Activated CD4-positive, alpha-beta T cell treated with anti-CD3 and anti-CD28 coated beads, Interleukin-2, amount 50 U/mL, for 4 hours (primary cell): ENCODE data around the gene PPP1R13B.
"Not testable (repeated sequence)": the region's sequence is repeated elsewhere in the genome, so short reads cannot be mapped to it uniquely, and the experiment has no call there.

Experiments used
- DNase-seq, 2 experiments: peaks; one replicate each; pipeline ENCODE4 v3.0.0-alpha.2; 2020

The PPP1R13B gene

DNA sequence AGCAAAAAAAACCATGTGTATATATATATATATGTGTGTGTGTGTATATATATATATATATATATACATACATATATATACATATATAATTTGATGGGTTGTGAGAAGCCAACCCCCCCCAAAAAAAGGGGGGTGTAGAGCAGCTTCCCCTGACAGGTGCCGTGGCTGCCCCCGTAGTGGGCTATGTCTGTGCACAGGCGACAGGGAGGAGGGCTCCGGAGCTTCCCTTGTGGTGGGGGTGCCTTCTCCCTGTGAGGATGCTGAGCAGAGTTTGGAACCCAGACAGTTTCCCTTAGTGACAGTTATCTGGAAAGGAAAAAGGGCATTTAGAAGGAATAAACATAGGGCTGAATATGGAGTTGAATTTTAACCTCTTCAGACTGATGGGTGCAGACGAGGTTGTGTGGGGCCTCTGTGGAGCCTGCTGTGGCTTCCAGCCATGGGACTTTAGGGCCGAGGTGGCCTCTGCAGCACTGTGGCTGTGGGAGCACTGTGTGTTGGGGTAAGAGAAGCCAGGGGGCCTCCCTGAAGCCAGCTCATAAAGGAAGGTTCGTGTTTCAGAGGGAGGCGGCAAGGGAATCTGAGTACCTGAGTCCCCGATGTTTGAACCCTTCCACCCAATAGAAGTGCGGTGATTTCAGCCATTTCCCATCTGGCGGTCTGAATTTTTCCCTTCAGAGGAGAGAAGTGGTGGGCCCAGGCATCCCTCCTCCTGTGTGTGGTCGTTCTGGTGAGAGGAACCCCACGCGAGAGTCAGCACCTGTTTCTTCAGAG is 151.9 kb downstream of the PPP1R13B start:
- DNase-seq = no peak

DNA sequence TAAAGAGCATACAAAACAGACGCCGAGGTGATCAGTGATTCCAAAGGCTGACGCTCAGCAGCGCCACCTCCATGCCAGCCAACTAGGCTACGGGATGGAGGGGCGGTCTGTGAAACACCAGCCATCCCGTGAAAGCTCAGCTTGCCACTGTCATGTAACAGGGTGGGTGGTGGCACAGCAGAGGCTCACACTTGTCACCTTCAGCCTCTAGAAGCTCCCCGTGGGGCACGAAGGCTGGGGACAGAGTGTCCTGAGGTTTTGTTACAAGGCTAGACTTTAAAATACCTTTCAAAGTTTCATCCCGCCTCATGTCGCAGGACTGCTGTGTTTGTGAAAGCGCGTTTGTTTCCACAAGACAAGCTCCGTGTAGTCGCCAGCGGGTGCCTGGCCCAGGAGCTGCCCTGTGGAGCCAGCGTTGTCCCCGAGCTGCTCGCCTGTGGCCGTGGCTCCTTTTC is 152.8 kb downstream of the PPP1R13B start:
- DNase-seq = no peak

DNA sequence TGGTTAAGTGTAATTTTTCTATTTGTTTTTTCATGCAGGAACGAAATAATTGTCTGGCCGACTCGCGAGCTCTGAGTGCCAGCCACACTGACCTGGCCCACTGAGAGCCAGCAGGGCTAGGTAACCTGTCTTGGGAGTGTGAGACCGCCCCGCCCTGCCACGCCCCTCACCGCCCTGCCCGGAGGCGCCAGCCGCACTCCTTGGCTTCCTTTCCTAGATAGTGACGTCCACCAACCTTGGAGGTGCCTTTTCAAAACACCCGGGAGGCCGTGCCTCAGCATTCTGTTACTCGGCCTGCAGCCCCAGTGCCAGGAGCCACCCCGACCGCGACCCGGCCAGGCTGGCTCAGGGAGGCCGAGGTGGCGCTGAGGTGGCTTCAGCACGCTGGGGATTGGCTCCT is 153.9 kb downstream of the PPP1R13B start:
- DNase-seq = no peak

DNA sequence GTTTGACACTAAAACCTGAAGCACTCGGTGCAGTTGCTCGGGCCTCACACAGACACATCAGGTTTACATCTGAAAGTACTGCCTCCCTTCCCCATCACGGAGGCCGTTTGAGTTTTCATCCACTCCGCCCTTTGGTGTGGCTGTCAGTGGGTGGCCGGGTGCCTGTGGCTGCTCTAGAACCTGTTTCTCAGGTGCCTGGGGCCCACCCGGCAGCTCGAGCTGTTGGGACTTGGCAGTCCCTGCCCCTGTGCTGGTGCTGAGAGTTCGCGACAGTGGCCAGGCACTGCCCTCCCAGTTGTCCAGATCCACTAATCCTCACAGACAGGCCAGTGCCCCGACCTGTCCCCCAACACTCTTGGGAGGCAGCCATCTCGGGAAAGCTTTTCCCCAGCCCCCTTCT is 154.5 kb downstream of the PPP1R13B start:
- DNase-seq = no peak

DNA sequence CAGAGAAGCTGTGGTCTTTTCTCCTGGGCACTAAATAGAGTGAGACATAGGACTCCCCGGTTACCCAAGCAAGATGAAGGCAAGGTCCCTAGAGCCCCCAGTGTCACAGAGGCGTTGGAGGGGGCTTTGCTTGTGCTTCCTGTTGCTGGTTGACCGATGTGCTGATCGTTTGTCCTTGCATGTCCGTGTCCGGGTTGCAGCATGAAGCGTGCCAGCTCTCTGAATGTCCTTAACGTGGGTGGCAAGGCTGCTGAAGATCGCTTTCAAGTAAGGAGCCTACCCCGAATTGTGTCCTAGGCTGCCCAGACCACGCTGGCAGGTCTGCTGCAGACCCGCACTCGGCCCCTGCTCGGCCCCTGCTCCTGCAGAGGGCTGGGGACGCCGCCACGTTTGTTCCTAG is 155.2 kb downstream of the PPP1R13B start:
- DNase-seq = no peak

DNA sequence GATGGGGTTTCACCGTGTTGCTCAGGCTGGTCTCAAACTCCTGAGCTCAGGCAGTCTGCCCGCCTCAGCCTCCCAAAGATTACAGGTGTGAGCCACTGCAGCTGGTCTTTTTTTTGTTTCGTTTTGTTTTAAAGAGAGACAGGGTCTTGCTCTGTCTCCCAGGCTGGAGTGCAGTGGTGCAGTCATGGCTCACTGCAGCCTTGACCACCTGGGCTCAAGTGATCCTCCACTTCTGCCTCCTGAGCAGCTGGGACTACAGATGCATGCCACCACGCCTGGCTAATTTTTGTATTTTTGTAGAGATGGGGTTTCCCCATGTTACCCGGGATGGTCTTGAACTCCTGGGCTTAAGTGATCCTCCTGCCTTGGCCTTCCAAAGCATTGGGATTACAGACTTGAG is 155.7 kb downstream of the PPP1R13B start:
- not testable (repeated sequence) for DNase-seq

DNA sequence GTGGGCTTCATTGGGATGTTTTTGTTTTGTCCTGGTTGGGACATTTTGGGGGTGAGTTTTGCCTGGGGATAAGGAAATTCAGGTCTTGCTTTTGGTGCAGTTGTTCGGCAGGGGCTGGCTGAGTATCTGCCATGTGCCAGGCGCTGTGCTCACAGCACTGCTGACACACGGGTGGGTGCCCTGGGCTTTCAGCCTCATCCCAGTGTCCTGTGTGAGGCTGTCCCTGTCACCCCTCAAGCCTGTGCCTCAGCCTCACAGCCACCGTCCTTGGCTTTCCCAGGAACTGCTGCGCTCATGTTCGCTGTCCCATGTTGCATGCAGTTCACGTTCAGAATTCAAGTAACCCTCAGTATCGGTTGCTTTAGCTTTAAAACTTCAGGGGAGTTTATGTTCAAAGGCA is 157.0 kb downstream of the PPP1R13B start:
- DNase-seq = no peak

DNA sequence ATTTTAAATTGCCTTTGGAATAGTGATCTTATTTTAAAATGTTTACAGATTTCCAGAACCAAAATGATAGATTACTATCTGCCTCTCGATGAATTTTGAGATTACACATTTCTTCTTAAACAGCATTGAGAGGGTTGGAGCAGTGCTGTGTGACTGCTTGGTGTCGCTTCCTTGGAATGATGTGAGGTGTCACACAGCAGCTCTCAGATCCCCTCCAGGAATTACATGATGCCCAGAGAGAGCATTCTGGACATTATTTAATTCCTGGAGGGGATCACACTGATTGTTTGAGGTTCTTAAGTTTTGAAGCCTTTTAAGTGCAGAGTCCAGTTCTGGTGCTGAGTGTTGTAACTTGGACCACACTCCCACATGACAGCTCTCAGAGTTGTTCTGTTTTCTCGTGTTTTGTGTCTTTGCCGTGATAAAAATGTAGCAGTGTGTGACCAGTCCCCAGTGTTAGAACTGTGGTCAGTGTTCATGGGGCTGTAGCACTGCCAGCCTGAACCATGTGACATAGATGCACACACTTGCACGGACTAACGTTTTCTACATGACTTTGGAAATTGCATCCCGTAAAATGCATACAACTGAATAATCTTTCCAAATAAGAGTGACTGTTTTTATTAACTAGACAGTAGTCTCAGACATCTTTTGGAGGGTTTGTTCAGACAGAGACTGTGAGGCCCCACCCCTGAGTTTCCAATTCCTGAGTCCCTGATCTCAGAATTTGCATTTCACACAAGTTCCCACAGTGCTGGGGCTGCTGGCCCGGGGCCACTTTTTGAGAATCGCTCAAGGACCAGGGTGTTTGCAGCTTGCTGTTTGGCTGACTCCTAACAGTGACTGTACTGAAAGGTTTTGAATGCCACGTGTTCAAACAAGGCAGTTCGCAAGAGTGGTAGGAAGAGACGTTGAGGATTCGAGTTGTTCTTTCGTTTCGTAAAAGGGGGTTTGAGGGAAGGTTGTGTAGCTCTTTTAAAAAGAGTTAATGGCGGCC is 158.2 kb downstream of the PPP1R13B start:
- no peak for DNase-seq

DNA sequence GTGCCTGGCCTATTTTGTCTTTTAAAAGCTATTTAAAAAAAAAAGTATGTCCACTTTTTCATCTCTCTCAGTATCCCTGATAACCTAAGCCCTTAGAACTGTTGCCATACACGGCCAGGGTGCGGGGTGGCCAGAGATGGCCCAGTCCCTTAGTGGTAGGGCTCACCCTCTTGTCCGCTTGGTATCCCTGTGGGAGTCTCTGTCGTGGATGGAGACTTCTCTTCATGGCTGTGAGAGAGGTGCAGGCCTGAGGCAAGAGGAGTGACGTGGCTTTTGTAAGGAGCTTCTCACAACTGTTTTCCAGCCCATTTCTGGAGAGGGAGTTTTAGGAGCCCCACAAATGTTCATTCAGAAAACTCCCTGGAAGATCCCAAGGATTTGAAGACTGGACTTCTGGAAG is 158.9 kb downstream of the PPP1R13B start:
- no peak for DNase-seq

DNA sequence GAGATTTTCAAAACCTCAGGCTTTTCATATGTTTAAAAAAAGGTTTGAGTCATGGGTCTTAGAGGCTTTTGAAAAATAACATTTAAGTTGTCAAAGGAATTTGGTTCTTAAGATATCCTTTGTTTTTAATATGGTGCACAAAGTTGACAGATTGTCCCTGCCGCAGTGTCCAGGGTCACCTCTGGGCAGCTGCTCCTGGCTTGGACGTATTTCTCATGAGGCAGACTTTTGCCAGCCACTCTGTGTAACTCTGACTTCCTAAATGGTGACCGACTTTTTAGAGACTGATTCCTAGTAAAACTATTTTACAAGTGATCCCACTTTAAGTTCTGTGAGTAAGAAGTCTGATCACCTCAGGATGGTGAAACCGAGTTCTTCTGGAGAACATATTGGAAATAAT is 159.7 kb downstream of the PPP1R13B start:
- no peak for DNase-seq

DNA sequence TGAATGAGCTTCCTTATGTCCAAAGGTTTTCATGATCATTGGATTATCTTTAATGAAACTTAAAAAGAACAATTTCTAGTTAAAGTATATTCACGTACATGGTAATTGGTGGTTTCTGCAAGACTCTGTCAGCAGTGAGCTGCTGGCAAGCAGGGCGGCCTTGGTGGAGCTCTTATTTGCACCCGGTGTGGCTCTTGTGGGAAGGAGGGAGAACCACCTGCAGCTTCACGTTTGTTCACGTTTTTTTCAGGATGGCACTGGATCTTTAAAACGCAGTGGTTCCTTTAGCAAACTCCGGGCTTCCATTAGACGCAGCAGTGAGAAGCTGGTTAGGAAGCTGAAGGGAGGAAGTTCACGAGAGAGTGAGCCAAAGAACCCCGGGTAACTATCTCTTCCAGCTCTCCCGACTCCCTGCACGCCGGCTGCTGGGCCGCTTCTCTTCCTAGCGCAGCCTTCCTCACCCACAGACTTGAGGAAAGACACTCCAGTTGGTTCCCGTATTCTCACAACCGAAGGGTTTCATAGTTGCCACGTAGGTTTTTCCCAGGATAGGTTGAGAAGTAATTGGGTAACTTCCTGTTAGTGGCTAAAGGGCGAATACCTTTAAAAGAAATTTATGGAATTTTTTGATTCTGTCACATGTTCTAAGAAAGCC is 160.4 kb downstream of the PPP1R13B start:
- no peak for DNase-seq

DNA sequence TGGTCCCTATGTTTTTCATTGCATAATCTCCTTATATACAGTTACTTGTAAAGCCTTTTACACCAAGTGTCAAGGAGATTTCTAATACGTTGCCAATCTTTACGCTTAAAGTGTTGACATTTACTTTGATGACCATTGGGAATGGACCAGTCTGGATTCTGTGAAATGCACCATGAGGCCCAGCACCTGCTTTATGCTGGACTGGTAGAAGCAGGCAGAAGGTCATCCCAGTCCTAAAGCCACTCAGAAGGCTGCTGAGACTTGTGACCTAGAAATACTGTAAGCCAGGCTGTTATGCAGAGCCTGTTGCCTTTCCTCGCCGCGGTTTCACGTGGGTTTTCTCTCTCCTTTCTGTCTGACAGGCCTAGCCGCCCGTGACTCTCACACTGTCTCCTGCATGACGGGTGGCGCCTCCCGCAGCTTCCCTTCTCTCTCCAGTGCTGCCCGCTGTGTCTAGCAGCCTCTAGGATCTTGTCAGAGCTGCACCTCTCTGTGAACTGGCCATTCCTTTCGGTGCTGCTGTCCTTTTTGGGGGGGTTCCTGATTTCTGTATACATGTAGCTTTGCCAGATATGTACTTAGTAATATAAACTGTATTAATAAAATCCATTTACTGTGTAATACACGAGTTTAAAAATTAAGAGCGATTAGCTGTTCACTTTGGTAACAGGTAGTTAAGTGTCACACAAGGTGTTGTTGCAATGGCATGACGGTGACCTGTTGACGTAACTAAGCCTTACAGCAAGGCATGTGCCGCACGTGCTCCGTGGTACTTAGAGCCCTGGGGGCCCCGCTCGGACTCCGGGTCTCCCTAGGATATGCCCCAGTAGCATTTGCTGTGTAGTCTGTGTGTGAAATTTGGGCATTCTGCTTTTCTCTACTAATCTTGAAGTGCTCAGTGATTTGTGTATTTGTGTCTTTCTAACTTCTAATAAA is 161.8 kb downstream of the PPP1R13B start:
- no peak for DNase-seq

DNA sequence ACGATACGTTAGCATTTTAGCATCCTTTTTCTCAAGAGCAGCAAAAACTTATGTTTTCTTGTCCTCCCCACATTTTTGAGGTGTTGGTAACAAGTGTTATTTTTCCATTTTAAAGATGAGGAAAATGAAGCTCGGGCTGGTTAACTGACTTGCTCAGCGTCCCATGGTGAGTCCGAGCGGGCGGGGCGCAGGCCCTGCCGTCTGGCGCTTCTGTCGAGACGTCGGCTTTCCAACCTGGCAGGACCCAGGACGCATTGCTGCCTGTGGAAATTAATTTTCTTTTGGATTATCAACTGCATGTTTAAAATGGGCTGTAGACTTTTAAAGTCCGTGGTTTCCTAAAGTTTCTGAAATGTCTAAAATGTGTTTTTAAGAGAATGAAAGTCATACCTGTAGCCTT is 162.5 kb downstream of the PPP1R13B start:
- no peak for DNase-seq

DNA sequence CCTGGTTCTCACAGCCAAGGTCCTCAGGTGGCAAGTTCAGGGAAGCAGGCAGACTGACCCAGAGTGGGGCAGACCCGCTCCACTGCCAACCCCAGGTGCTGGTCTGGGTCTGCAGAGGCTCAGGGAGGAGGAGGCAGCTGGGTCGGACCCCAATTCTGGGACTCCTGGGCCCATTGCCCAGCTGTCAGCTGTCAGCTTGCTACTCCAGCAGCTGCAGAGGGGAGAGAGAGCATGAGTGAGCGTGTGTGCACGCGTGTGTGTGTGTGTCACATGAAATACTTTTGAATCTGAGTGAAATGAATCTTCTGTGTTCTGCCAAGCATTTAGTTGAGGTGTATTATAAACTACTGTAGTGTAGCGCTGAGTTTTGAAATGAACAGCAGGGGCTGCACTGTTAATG is 162.9 kb downstream of the PPP1R13B start:
- DNase-seq = no peak
